GM19043 (cell line): ENCODE data around the gene KMT2E.
"Not testable (repeated sequence)": the region's sequence is repeated elsewhere in the genome, so short reads cannot be mapped to it uniquely, and the experiment has no call there.

Experiments used
- ATAC-seq: cut with Tn5 transposase; IDR thresholded peaks from one replicate; pipeline ENCODE4 v1.9.1; 2021; ENCODE audit warnings: low read depth; ENCODE audit not compliant: unreplicated experiment

The KMT2E gene

GRCh38 chr7:105021967-105022366 is 8.0 kb downstream of the KMT2E start:
- ATAC-seq, result no peak

GRCh38 chr7:105022458-105022857 is 8.5 kb downstream of the KMT2E start:
- ATAC-seq, result no peak

- no peak for ATAC-seq
These were observed 10.7 kb downstream of the KMT2E start for GRCh38 chr7:105024734-105025133.

- no peak for ATAC-seq
These were observed 12.7 kb downstream of the KMT2E start for GRCh38 chr7:105026750-105027149.

- no peak for ATAC-seq
These were observed 13.3 kb downstream of the KMT2E start for GRCh38 chr7:105027176-105027853.

- ATAC-seq, result peak; percentile 59
These were observed 14.0 kb downstream of the KMT2E start for GRCh38 chr7:105028004-105028403.

- not testable (repeated sequence) for ATAC-seq
These were observed 14.9 kb downstream of the KMT2E start for GRCh38 chr7:105028941-105029340.

- ATAC-seq, result no peak
These were observed 16.4 kb downstream of the KMT2E start for GRCh38 chr7:105030447-105030846.

- no peak for ATAC-seq
These were observed 18.7 kb downstream of the KMT2E start for GRCh38 chr7:105032553-105033214.

GRCh38 chr7:105035349-105035748 is 21.3 kb downstream of the KMT2E start:
- no peak for ATAC-seq

GRCh38 chr7:105036217-105037168 is 22.5 kb downstream of the KMT2E start:
- no peak for ATAC-seq

- no peak for ATAC-seq
These were observed 23.3 kb downstream of the KMT2E start for GRCh38 chr7:105037319-105037718.

- no peak for ATAC-seq
These were observed 30.6 kb downstream of the KMT2E start for GRCh38 chr7:105044449-105045070.

- ATAC-seq, result no peak
These were observed 32.4 kb downstream of the KMT2E start for GRCh38 chr7:105046414-105046813.

- no peak for ATAC-seq
These were observed 33.9 kb downstream of the KMT2E start for GRCh38 chr7:105047932-105048331.

- ATAC-seq, result no peak
These were observed 36.5 kb downstream of the KMT2E start for GRCh38 chr7:105050493-105050892.

- ATAC-seq, result not testable (repeated sequence)
These were observed 36.9 kb downstream of the KMT2E start for GRCh38 chr7:105050899-105051298.

- ATAC-seq, result no peak
These were observed 41.1 kb downstream of the KMT2E start for GRCh38 chr7:105055084-105055483.

- no peak for ATAC-seq
These were observed 41.6 kb downstream of the KMT2E start for GRCh38 chr7:105055621-105056020.

- ATAC-seq, result no peak
These were observed 43.5 kb downstream of the KMT2E start for GRCh38 chr7:105057472-105057871.

GRCh38 chr7:105060437-105060836 is 46.4 kb downstream of the KMT2E start:
- ATAC-seq, result no peak
